Stimulated activated CD8-positive, alpha-beta memory T cell treated with anti-CD3 and anti-CD28 coated beads, Interleukin-7, amount 100 ng/mL, for 4 hours (primary cell): ENCODE results near the gene EZH2.

Experiments
- DNase-seq, 2 donors: peaks; one replicate each; pipeline ENCODE4 v3.0.0-alpha.2; 2020; ENCODE audit warnings: low read depth in 2 of 2

The EZH2 gene

GRCh38 chr7:148884049-148884298 lies at the start of gene EZH2:
Gene EZH2 (minus strand): TSS chr7:148884291. CDS start chr7:148847298, 36,993 bp downstream.
- no peak for DNase-seq

- no peak for DNase-seq
Observed at GRCh38 chr7:148931470-148931869, 47.4 kb upstream of the EZH2 start.

DNA sequence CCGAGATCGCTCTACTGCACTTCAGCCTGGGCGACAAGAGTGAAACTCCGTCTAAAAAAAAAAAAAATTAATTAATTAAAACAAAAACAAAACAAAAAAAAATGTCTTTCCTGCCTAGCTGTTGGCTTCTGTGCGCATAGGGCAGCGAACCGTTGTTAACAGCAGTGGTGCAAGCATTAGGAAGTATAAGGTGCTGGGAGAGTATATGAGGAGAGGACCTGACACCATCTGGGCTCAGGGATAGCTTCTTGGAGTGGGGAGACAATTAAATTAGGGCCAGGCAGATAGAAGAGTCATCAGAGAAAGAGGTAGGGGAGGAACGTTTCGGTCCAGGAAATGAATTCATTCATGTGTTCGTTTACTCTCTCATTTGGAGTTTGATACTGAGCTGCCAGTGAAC lies 46.2 kb upstream of the EZH2 start:
- DNase-seq: no peak

GRCh38 chr7:148929176-148929575 lies 45.1 kb upstream of the EZH2 start:
- DNase-seq: no peak

GRCh38 chr7:148927123-148928045 lies 43.3 kb upstream of the EZH2 start:
- DNase-seq: no peak

DNA sequence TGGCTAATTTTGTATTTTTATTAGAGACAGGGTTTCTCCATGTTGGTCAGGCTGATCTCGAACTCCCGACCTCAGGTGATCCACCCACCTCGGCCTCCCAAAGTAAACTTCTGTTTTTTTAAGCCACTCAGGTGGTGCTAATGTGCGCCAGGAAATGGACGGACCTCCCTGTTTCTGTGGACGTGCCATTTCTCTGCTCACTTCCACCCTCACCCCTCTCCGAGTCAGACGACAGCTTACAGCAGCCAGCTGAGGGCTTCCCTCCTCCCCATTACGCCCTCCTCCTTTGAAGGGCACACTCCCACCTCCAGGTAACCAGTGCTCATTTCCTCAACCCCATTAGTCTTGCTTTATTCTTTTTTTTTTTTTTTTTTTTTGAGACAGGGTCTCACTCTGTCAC lies 41.7 kb upstream of the EZH2 start:
- no peak for DNase-seq

DNA sequence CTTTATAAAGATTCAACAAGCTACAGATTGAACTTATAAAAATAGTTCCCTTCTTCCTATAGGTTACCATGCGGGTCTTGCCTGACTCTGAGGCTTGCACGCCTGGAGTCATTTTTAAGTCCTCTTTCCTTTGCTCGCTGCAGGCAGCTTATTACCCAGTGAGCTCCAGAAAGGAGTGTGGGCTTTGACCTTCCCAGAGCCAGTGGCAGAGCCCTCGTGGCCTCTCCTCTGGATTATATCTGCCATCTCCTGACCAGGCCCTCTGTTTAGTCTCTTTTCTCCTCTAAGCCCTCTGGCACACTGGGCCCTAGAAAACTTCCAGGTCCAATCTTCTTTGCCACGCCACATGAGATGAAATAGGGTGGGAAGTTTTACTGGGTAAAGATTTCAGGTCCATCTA lies 39.9 kb upstream of the EZH2 start:
- DNase-seq: no peak

GRCh38 chr7:148921806-148922205 lies 37.7 kb upstream of the EZH2 start:
- no peak for DNase-seq

- no peak for DNase-seq
Observed at GRCh38 chr7:148921189-148921588, 37.1 kb upstream of the EZH2 start.

DNA sequence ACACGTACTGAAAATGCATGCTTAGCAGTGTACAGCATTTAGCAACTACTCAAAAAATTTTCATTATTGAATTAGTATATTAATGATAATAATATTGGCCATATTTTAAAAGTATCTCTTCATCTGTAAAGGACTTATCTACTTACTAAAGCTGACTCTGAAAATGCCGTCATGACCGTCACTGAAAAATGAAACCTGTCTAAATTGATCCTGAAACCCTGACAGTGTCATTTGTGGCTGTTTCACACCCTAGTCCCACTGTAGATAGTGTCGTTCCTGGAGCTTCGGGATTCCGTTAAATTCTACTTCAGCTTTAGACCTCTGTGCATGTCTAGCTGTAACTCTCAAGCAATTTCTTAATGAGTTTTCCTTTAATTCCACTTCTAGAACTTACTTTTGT lies 35.8 kb upstream of the EZH2 start:
- no peak for DNase-seq

DNA sequence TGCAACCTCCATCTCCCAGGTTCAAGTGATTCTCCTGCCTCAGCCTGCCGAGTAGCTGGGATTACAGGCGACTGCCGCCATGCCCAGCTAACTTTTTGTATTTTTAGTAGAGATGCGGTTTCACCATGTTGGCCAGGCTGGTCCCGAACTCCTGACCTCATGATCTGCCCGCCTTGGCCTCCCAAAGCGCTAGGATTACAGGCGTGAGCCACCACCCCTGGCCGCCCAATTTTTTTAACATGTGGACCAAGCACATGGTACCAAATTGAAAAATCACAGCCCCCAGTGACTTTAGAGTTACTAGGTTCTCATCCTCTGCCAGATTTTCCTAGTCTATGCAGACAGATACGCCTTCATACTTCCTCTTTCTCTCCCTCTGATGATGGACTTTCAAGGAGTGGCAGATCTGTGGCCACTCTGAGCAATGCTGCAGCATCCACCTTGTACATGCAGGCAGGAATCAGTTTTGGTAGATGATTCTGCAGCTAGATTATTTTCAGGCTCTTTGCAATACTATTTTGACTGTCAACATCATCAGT lies 34.0 kb upstream of the EZH2 start:
- DNase-seq: no peak

DNA sequence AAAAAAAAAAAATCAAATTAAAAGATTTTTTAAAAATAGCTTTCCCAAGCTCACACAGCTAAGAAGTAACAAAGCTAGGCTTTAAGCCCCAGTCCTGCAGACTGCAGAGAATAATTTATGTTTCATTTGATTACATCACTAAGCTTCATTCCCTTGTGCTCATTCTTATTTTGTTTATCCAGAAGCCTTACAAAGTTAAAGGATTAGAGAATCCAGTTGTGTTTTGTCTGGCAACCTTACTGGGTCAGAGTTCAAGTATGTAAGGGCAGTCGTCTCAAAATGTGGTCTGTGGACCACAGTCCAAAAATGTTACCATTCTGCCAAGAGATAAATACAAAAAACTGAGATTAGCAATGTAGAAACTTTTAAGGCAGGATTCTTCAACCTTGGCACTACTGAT lies 32.1 kb upstream of the EZH2 start:
- no peak for DNase-seq

DNA sequence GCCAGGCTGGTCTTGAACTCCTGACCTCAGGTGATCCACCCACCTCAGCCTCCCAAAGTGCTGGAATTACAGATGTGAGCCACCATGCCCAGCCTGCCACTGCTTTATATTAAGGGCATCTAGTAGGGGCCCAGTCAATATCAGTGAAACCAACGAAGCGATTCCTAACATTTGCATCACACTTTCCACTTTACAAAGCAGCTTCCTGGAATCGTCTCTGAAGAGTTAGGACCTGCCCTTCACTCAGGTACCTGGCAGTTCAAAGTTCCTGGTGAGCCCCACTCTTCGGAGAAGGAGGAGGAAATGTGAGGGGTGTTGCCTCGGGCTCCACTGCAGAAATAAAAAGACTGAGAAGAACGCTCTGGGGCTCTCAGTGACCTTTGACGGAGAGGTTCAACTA lies 31.1 kb upstream of the EZH2 start:
- peak in 1 of 2 donors; percentile 36 for DNase-seq

DNA sequence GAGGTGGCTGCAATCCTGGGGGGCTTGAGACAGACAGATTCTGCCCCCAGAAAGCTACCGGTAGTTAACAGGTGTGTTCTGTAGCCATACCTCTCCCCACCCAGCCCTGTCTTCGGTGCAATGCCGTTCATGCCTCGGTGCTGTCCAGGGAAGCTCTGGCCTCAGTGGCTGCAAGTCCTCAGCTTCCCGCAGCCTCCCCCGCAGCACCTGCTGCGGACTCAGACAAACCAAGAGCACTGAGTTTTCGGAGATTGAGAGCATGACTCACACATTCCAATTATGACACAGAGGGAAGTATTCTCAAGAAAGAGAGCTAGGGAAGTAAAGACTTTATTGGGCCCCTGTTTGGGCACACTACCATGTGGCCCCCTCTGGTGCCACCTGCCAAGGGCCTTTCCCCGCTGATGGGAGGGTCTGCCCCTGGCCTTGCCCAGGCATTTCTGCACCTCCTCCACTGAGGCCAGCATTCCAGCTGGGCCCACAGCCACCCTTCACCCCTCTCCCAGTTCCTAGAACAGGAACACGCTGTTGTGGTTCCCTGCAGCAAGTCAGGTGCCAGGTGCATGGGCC lies 30.2 kb upstream of the EZH2 start:
- DNase-seq: peak; percentile 15 to 28

DNA sequence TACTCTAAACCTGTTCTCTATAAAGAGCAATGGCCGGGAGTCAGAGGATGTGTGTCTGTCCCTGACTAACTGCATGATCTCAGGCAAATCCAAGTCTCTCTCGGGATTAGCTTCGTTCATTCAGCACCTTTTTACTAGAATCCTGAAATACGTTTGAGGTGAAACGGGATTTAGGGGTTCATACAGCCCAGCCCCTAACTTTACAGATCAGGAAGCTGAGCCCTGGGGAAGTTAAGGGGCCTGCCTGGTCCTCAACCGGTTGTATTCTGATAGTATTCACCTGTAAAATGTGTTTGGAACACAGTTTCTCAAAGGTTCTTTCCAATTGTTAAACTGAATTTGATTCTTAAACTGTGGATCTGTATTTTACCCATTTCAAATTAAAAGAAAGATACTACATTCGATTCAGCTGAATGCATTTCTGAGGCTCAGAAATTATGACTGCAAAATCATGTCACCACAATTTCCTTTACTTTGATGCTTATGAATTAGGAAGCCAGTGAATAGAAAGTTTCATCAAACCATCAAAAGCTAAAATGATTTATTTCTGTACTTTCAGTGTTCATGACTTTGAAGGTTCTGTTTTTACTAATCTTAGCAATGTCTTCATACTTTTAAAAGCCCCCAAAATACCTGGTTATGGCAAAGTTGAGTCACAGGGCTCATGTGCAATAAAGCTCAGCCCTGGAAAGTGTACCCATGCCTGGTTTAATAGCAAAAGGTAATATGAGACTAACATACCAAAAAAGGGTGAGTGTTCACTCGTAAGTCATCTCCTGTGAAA lies 28.9 kb upstream of the EZH2 start:
- DNase-seq: peak; percentile 13 to 66

GRCh38 chr7:148912151-148912550 lies 28.1 kb upstream of the EZH2 start:
- DNase-seq: no peak

DNA sequence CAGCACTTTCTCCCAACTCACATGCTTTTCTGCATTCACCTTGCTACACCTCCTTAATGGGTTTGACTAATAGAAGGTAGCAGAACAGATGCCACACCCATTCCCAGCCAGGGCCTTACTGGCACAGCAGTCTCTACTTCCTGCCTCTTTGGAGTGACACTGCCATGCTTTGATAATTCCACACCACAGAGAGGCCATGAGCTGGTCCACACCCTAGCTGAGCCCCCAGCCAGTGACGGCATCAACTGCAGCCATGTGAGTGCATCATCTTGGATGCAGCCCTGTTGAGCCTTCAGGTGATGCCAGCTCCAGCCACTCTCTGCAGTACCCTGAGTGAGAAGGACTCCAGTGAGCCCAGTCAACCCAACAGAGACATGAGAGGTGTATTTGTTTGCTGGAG lies 27.5 kb upstream of the EZH2 start:
- DNase-seq: no peak

GRCh38 chr7:148909568-148909967 lies 25.5 kb upstream of the EZH2 start:
- DNase-seq: no peak

- no peak for DNase-seq
Observed at GRCh38 chr7:148906707-148907498, 22.8 kb upstream of the EZH2 start.

DNA sequence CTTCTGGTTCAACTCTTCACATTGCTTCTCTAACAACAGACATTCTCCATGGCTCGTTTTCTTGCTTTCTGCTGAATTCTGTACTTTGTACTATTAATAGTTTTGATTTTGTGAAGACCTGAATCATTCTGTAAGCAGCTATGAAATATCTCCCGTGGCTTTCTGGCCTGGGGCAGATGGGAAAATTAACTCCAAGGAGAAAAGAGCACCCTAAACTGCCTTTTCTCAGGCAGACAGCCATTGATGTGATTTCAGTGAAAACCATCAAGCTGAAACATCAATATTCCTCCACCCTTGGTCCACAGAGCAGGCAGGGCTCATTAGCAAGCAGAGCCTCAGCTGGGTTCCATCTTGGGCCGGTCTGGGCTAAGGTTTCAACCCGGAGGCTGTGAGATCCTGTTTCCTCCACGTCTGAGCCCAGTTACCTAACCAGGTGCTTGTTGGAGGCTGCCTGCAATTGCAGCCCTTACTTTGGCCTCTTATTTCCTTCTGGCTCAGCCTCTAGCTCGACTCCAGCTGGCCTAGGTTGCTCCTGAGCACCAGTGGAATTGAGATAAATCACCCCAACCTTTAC lies 21.1 kb upstream of the EZH2 start:
- no peak for DNase-seq

GRCh38 chr7:148903504-148903903 lies 19.4 kb upstream of the EZH2 start:
- DNase-seq: no peak
